GM21576 (cell line): Measurements from ENCODE around the gene VPS52.
"Not testable (repeated sequence)": the region's sequence is repeated elsewhere in the genome, so short reads cannot be mapped to it uniquely, and the experiment has no call there.

Source experiments
- ATAC-seq: cut with Tn5 transposase; IDR thresholded peaks from one replicate; pipeline ENCODE4 v1.9.1; 2021; ENCODE audit warnings: mild to moderate bottlenecking, moderate library complexity; ENCODE audit not compliant: unreplicated experiment

The VPS52 gene

GRCh38 chr6:33304216-33304615 is 32.5 kb upstream of the VPS52 start:
- no peak for ATAC-seq

GRCh38 chr6:33301877-33302276 is 30.2 kb upstream of the VPS52 start:
- no peak for ATAC-seq

GRCh38 chr6:33299237-33299944 is 27.7 kb upstream of the VPS52 start:
- peak; percentile 73 for ATAC-seq

- peak; percentile 20 for ATAC-seq
Measured at GRCh38 chr6:33298773-33299236, 27.1 kb upstream of the VPS52 start, which contains the start of gene RGL2. RGL2 (minus strand) TSS chr6:33298942; CDS start chr6:33298610, 332 bp downstream.

- ATAC-seq = no peak
Measured at GRCh38 chr6:33297956-33298772, 26.5 kb upstream of the VPS52 start.

- no peak for ATAC-seq
Measured at GRCh38 chr6:33297406-33297955, 25.8 kb upstream of the VPS52 start.

GRCh38 chr6:33296797-33297405 is 25.2 kb upstream of the VPS52 start:
- no peak for ATAC-seq

GRCh38 chr6:33295621-33296369 is 24.1 kb upstream of the VPS52 start:
- no peak for ATAC-seq

GRCh38 chr6:33294086-33294823 is 22.6 kb upstream of the VPS52 start:
- ATAC-seq = no peak

GRCh38 chr6:33292996-33293682 is 21.5 kb upstream of the VPS52 start:
- ATAC-seq = no peak

GRCh38 chr6:33290459-33290858 is 18.8 kb upstream of the VPS52 start:
- ATAC-seq = no peak

- no peak for ATAC-seq
Measured at GRCh38 chr6:33289784-33290315, 18.2 kb upstream of the VPS52 start.

GRCh38 chr6:33288921-33289783 is 17.5 kb upstream of the VPS52 start, which contains the start of the genes PFDN6 and WDR46:
PFDN6 (plus strand) TSS chr6:33289601; CDS start chr6:33289857, 256 bp downstream.
WDR46 (minus strand) TSS chr6:33289239; CDS start chr6:33289170, 69 bp downstream.
- ATAC-seq = peak; percentile 64

GRCh38 chr6:33288141-33288920 is 16.7 kb upstream of the VPS52 start:
- ATAC-seq = no peak

- ATAC-seq = no peak
Measured at GRCh38 chr6:33286946-33287914, 15.6 kb upstream of the VPS52 start.

- not testable (repeated sequence) for ATAC-seq
Measured at GRCh38 chr6:33285214-33285613, 13.5 kb upstream of the VPS52 start.
